Breast epithelium (tissue), 3 donors: ENCODE data around the gene CLCN3.

Experiments used
- CTCF ChIP-seq, 3 donors: fragments of 450-650 bp; IDR thresholded peaks; one replicate each; pipeline ENCODE4 v1.5.1; 2016 to 2017; ENCODE audit warnings: antibody characterized with exemption in 3 of 3, mild to moderate bottlenecking in 3 of 3, moderate library complexity in 3 of 3
- POLR2A ChIP-seq: fragments of 450-650 bp; IDR thresholded peaks from one replicate; pipeline ENCODE4 v1.6.1; 2016; ENCODE audit warnings: antibody characterized with exemption, mild to moderate bottlenecking, moderate library complexity
- POLR2AphosphoS5 ChIP-seq, 3 donors: sonication (generic); formaldehyde crosslinking; IDR thresholded peaks; one replicate each; pipeline ENCODE4 v1.6.1; 2017; ENCODE audit warnings: antibody characterized with exemption in 3 of 3

DNA sequence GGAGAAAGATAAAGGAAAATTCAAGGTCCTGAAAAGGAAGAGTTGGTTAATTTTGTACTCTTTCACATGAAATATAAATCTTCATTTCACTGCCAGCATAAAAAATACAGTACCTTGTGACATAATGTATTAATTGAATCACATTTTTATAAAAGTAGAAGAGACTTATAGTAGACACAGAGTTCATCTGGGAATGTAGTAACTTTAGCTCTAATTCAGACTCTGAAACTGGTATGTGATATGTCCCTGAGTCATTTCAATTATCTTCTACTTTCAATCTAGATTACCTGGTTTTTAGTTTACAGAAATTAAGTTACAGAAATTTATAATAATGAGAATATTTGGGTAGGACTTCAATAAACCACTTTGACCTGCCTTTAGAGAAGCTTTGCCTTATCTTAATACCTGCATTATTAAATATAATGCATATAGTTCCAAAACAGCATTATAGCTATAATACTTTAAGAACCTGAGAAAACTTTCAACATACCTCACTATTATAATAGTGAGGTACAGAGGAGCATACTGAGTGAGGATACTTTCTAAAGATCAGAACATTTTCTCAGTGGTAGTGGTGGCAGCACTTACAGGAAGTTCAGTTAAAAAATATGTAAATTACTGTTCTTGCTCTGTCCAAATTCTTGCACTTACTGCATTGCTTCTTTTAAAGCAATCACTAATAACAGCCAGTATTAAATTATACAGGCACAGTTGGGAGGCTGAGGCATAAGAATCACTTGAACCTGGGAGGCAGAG is 19.2 kb upstream of the CLCN3 start:
- TF ChIP-seq CTCF (IDR thresholded peaks at IDR 0.05) (no peak), POLR2A (no peak), POLR2AphosphoS5 (IDR thresholded peaks at IDR 0.05) (no peak)
